Measurements from ENCODE around the gene ORC6.

ORC6 gene

GRCh38 chr16:46731691-46732555 is 42.5 kb downstream of the ORC6 start:
- H3K27ac Mint-ChIP-seq, result no peak overlapping the region
- DNase-seq, result no peak
- no peaks in the 10 kb centered on the region for H3K4me1 Mint-ChIP-seq
- H3K36me3 Mint-ChIP-seq, result no peaks in the 10 kb centered on the region
- CTCF ChIA-PET, result no interaction called here
- H3K27me3 Mint-ChIP-seq, result no peaks in the 10 kb centered on the region
- H3K4me3 Mint-ChIP-seq, result no peak overlapping the region
- no peaks in the 10 kb centered on the region for H3K9me3 Mint-ChIP-seq

DNA sequence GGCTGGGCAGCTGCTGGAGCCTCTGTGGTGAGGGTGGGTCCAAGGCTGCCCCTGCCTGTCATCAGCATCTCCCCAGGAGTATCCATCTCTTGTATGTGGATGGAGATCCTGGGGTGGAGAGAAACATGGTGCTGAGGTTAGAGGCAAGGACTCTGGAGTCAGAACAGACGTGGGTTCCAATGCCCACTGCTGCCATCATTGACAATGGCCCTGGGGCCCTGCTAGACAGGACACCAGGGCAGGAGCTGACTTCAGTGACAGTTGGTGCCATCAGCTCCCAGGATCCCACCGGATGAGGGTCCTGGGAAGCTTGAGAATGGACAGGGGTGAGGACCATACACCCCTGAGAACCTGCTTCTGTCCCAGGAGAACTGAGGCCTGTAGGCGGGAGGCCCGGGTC is 43.1 kb downstream of the ORC6 start:
- no peak for DNase-seq
- no peak overlapping the region for H3K4me3 Mint-ChIP-seq
- no peaks in the 10 kb centered on the region for H3K4me1 Mint-ChIP-seq
- no peaks in the 10 kb centered on the region for H3K27me3 Mint-ChIP-seq
- H3K36me3 Mint-ChIP-seq, result no peaks in the 10 kb centered on the region
- no peaks in the 10 kb centered on the region for H3K9me3 Mint-ChIP-seq
- no peak overlapping the region for H3K27ac Mint-ChIP-seq
- CTCF ChIA-PET, result no interaction called here

DNA sequence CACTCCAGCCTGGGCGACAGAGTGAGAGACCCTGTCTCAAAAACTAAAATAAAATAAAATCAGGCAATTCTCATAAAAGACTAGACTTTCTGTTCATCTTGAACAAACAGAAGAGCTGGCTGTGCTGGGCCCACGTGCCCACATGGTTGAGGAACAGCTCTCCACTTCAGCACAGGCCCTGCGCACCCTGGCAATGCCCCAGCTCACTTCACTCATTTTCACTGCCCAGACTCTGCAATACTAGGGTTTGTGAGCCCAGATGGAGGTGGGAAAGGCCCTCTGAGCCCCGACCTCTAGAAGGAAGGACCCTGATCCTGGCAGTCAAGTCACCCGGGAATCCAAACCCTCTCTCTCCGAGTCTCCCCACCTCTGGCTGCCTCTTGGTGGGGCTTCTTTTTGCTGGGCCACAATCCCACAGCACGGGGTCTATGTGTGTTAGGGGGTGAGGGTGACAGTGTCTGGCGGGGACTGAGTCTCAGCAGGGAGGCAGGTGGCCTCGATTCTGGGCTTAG is 43.9 kb downstream of the ORC6 start:
- Mint-ChIP-seq H3K36me3 (no peaks in the 10 kb centered on the region), H3K4me3 (no peak overlapping the region), H3K27ac (no peak overlapping the region), H3K9me3 (no peaks in the 10 kb centered on the region), H3K27me3 (no peaks in the 10 kb centered on the region), H3K4me1 (no peaks in the 10 kb centered on the region)
- CTCF ChIA-PET, result no interaction called here
- no peak for DNase-seq

DNA sequence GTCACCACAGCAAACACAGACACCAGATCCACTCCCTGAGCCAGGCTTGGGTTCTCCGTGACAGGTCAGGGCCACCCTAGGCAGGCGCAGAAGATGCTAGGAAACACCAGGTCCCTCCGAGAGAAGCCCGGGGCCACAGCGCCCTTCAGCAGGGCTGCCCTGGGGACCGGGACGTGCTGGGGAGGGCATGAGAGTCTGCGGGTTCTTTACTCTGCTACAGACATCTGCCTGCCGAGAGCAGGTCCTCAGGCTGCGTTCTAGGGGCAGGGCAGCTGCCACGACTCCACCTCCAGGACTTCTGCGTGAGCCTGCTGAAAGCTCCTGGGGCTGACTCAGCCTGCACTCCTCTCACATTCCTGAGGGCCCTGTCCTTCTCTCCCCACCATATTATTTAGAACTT is 47.2 kb downstream of the ORC6 start:
- Mint-ChIP-seq H3K4me1 (no peaks in the 10 kb centered on the region), H3K36me3 (no peaks in the 10 kb centered on the region), H3K27ac (no peak overlapping the region), H3K4me3 (no peak overlapping the region), H3K27me3 (no peaks in the 10 kb centered on the region), H3K9me3 (no peaks in the 10 kb centered on the region)
- CTCF ChIA-PET, result no interaction called here
- no peak for DNase-seq

- Mint-ChIP-seq H3K9me3 (no peaks in the 10 kb centered on the region), H3K27me3 (peaks cover under 1% of the 10 kb centered on the region), H3K27ac (no peak overlapping the region), H3K4me1 (no peaks in the 10 kb centered on the region), H3K36me3 (no peaks in the 10 kb centered on the region), H3K4me3 (no peak overlapping the region)
- CTCF ChIA-PET, result no interaction called here
- no peak for DNase-seq
These were observed 48.3 kb downstream of the ORC6 start for GRCh38 chr16:46737621-46738214.

GRCh38 chr16:46739934-46740333 is 50.5 kb downstream of the ORC6 start:
- Mint-ChIP-seq H3K27me3 (peaks cover 3% of the 10 kb centered on the region), H3K4me3 (no peak overlapping the region), H3K9me3 (no peaks in the 10 kb centered on the region), H3K4me1 (peaks cover 4% of the 10 kb centered on the region), H3K27ac (no peak overlapping the region), H3K36me3 (no peaks in the 10 kb centered on the region)
- CTCF ChIA-PET, result interaction anchor here (0.8 kb wide), 1 partner anchor 49 kb away, joined by 3 read pairs; no protein-coding TSS in a partner anchor
- DNase-seq, result no peak

GRCh38 chr16:46743232-46743719 is 53.8 kb downstream of the ORC6 start:
- Mint-ChIP-seq H3K27me3 (peaks cover 3% of the 10 kb centered on the region), H3K36me3 (no peaks in the 10 kb centered on the region), H3K9me3 (no peaks in the 10 kb centered on the region), H3K4me1 (peaks cover 4% of the 10 kb centered on the region), H3K4me3 (no peak overlapping the region), H3K27ac (no peak overlapping the region)
- no peak for DNase-seq
- CTCF ChIA-PET, result interaction anchor here (1.2 to 1.4 kb wide), 2 partner anchors 69 to 165 kb away, joined by 3 to 4 read pairs; no protein-coding TSS in a partner anchor

DNA sequence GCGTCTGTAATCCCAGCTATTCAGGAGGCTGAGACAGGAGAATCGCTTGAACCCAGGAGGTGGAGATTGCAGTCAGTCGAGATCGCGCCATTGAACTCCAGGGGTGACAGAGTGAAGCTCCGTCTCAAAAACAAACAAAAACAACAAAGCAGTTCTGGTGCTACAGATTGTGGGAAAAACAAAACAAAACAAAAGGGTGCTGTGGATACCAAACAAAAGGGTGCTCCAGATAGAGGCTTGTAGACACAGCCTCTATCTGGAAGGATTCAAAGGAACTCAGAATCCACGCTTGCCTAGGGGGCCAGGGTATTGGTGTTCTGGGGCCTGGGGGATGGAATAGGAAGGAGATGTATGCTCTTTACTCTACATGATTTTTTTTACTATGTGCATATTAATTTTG is 56.2 kb downstream of the ORC6 start:
- Mint-ChIP-seq H3K9me3 (no peaks in the 10 kb centered on the region), H3K27me3 (peaks cover 3% of the 10 kb centered on the region)
- CTCF ChIA-PET, result interaction anchor here (1.2 kb wide), 1 partner anchor 72 kb away, joined by 3 read pairs; no protein-coding TSS in a partner anchor

GRCh38 chr16:46746821-46747776 is 57.6 kb downstream of the ORC6 start:
- CTCF ChIA-PET, result interaction anchor here (1.2 kb wide), 1 partner anchor 74 kb away, joined by 3 read pairs; no protein-coding TSS in a partner anchor
- no peaks in the 10 kb centered on the region for H3K36me3 Mint-ChIP-seq
- peaks cover 4% of the 10 kb centered on the region for H3K4me1 Mint-ChIP-seq
- no peak overlapping the region for H3K4me3 Mint-ChIP-seq
- peaks cover 9% of the 10 kb centered on the region for H3K27me3 Mint-ChIP-seq
- H3K9me3 Mint-ChIP-seq, result no peaks in the 10 kb centered on the region
- no peak for DNase-seq
- no peak overlapping the region for H3K27ac Mint-ChIP-seq

More for the DNA sequence above, 56.2 kb downstream of the ORC6 start:
- Mint-ChIP-seq H3K36me3 (no peaks in the 10 kb centered on the region), H3K4me1 (peaks cover 4% of the 10 kb centered on the region), H3K27ac (no peak overlapping the region), H3K4me3 (no peak overlapping the region)
- no peak for DNase-seq

Data from activated naive CD4-positive, alpha-beta T cell treated with anti-CD3 and anti-CD28 coated beads, Interleukin-2, amount 10 ng/mL, durations not matched to agents 7 days and 5 days (primary cell).